DND-41 (cell line): Measurements from ENCODE around the gene NDRG2.
A peak's percentile ranks its signal among the peaks of the same experiment; 100 is the strongest.

Experiments used
- ATAC-seq: fragments of 200-7000 bp; cut with Tn5 transposase; 3 replicates; pipeline ENCODE4 v1.9.1; 2021; ENCODE audit warnings: low read depth; ENCODE audit not compliant: insufficient read depth
- DNase-seq: peaks from one replicate; pipeline ENCODE4 v3.0.0-alpha.2; 2020
- H2AFZ ChIP-seq: 2 replicates; pipeline ENCODE4 v1.6.0; 2012; ENCODE audit warnings: low read depth, low read length
- H3K27ac ChIP-seq: 2 replicates; pipeline ENCODE4 v1.5.1; 2012; ENCODE audit warnings: low read length, inconsistent platforms
- H3K27me3 ChIP-seq: fragments of 200-600 bp; sonication (generic); 2 replicates; pipeline ENCODE4 v1.6.0; 2012; ENCODE audit warnings: low read length, mild to moderate bottlenecking, inconsistent platforms; ENCODE audit not compliant: insufficient read depth, poor library complexity
- H3K36me3 ChIP-seq: 2 replicates; pipeline ENCODE4 v1.5.1; 2012; ENCODE audit warnings: low read length, inconsistent platforms; ENCODE audit not compliant: insufficient read depth
- H3K4me1 ChIP-seq: 2 replicates; pipeline ENCODE4 v1.5.1; 2012; ENCODE audit warnings: mild to moderate bottlenecking, low read length; ENCODE audit not compliant: insufficient read depth
- H3K4me2 ChIP-seq: 2 replicates; pipeline ENCODE4 v1.6.0; 2012; ENCODE audit warnings: mild to moderate bottlenecking, moderate library complexity, low read length, inconsistent platforms; ENCODE audit not compliant: insufficient read depth
- H3K4me3 ChIP-seq, 2 experiments: fragments of 200-600 bp in 1 of 2; shearing (Covaris generic) in 1 of 2; 2 replicates each; pipeline ENCODE4 v1.5.1; 2012 to 2016; ENCODE audit warnings: inconsistent platforms in 2 of 2, low read length in 2 of 2, mild to moderate bottlenecking in 2 of 2, low read depth in 1 of 2, moderate library complexity in 1 of 2
- H3K79me2 ChIP-seq: 2 replicates; pipeline ENCODE4 v1.6.0; 2012; ENCODE audit warnings: low read length, inconsistent platforms; ENCODE audit not compliant: insufficient read depth
- H3K9ac ChIP-seq: 2 replicates; pipeline ENCODE4 v1.6.0; 2012; ENCODE audit warnings: low read depth, mild to moderate bottlenecking, inconsistent platforms, low read length, moderate library complexity
- H3K9me3 ChIP-seq: 2 replicates; pipeline ENCODE4 v1.5.1; 2012; ENCODE audit warnings: low read length, moderate library complexity, mild to moderate bottlenecking, inconsistent platforms; ENCODE audit not compliant: insufficient read depth, severe bottlenecking
- H4K20me1 ChIP-seq: 2 replicates; pipeline ENCODE4 v1.6.0; 2012; ENCODE audit warnings: low read length; ENCODE audit not compliant: insufficient read depth
- EZH2 ChIP-seq: IDR thresholded peaks from 3 replicates; pipeline ENCODE4 v1.6.1; 2012; ENCODE audit warnings: borderline replicate concordance, low read depth, mild to moderate bottlenecking, moderate library complexity, low read length, inconsistent platforms; ENCODE audit not compliant: severe bottlenecking
- TF ChIP-seq, protein P1 (sequence below): IDR thresholded peaks from 2 replicates; pipeline ENCODE4 v1.5.1; 2012; ENCODE audit warnings: borderline replicate concordance, low read length, moderate library complexity, mild to moderate bottlenecking; ENCODE audit not compliant: poor library complexity, severe bottlenecking; ENCODE audit errors: extremely low read depth

Gene NDRG2

DNA sequence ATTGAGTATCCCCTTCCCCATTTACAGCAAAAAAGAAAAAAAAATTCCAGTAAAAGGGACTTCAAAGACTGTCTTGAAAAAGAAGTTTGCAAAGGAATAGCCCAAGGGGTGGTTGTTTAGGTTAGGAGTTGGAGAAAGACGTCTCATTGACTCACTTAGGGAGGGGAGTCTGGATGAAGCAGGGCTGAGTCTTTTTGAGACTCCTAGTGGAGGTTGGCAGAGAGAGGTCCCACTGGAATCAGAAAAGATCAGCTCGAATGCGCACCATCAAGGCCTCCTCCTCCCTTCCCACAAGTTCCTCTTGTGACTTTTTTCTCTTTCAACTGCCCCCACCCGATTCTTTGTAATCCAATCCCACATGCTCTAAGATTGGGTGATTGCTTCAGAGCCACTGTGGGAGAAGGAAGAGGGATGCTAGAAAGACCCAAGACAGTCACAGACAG, 47.2 kb upstream of the NDRG2 start:
- no peak for TF ChIP-seq EZH2
- TF ChIP-seq, protein P1, sequence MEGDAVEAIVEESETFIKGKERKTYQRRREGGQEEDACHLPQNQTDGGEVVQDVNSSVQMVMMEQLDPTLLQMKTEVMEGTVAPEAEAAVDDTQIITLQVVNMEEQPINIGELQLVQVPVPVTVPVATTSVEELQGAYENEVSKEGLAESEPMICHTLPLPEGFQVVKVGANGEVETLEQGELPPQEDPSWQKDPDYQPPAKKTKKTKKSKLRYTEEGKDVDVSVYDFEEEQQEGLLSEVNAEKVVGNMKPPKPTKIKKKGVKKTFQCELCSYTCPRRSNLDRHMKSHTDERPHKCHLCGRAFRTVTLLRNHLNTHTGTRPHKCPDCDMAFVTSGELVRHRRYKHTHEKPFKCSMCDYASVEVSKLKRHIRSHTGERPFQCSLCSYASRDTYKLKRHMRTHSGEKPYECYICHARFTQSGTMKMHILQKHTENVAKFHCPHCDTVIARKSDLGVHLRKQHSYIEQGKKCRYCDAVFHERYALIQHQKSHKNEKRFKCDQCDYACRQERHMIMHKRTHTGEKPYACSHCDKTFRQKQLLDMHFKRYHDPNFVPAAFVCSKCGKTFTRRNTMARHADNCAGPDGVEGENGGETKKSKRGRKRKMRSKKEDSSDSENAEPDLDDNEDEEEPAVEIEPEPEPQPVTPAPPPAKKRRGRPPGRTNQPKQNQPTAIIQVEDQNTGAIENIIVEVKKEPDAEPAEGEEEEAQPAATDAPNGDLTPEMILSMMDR: no peak
- H3K27me3 ChIP-seq: peaks cover 56% of the 10 kb centered on the region
- no peak overlapping the region for H3K27ac ChIP-seq
- H3K9ac ChIP-seq: peak overlapping the region; percentile 47; the same call in 1 of the 2 replicates
- peaks cover 23% of the 10 kb centered on the region for H3K4me1 ChIP-seq
- ATAC-seq (no peak), DNase-seq (no peak)
- H3K9me3 ChIP-seq: no peaks in the 10 kb centered on the region
- peak overlapping the region; percentile 89 for H3K4me2 ChIP-seq
- H2AFZ ChIP-seq: peak overlapping the region; percentile 45; the same call in 1 of the 2 replicates
- H3K4me3 ChIP-seq: peak overlapping the region; percentile 12 to 58; a peak in 2 of 4 replicates
- H3K36me3 ChIP-seq: no peaks in the 10 kb centered on the region
- peaks cover 24% of the 10 kb centered on the region; the same call in 1 of the 2 replicates for H4K20me1 ChIP-seq
- H3K79me2 ChIP-seq: no peaks in the 10 kb centered on the region

DNA sequence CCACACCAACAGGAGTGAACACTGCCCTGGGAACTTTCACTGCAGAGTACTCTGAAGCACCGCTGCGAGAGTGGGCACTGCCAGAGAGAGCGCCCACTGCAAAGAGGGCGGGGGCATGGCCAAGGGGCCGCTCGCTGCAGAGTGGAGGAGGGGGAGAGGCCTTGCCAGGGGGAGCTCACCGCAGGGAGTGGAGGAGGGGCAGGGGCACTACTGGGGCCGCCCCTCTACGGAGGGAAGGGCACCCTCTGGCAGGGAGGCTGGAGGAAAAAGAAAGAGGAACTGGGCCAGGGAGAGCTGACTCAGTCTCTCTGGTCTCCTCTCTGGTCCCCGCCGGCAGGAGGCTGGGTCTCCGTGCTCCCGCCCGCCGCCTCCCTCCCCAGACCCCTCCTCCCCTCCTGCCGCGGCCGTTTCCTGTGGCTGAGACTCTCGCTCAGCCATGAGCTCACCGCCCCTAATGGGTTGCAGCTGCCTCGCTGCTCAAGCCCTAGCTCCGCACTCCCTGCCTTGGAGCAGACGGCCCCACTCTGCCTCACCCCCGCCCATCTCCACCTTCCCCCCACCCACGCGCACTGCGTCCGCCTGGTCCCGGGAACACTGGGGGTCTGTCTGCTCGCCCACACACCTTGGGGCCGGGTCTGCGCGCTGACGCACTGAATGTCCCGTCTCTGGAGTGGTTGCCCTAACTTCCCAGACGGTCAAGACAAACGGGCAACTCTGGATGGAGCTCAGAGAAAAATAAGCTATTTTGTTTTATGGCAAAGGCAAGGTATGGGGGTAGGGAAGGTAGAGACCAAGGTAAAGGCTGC, 46.6 kb upstream of the NDRG2 start:
- Histone ChIP-seq H3K27ac (no peak overlapping the region), H3K4me3 (peak overlapping the region; percentile 17 to 58; a peak in 3 of 4 replicates), H3K4me1 (peaks cover 23% of the 10 kb centered on the region), H3K79me2 (no peaks in the 10 kb centered on the region), H4K20me1 (peaks cover 24% of the 10 kb centered on the region; the same call in 1 of the 2 replicates), H3K4me2 (peak overlapping the region; percentile 89), H3K9ac (peak overlapping the region; percentile 47), H3K36me3 (no peaks in the 10 kb centered on the region), H2AFZ (peak overlapping the region; percentile 45), H3K27me3 (peaks cover 59% of the 10 kb centered on the region), H3K9me3 (no peaks in the 10 kb centered on the region)
- TF ChIP-seq, protein P1: no peak
- TF ChIP-seq EZH2: peak; percentile 51
- DNase-seq (peak; percentile 79), ATAC-seq (peak; percentile 85)

DNA sequence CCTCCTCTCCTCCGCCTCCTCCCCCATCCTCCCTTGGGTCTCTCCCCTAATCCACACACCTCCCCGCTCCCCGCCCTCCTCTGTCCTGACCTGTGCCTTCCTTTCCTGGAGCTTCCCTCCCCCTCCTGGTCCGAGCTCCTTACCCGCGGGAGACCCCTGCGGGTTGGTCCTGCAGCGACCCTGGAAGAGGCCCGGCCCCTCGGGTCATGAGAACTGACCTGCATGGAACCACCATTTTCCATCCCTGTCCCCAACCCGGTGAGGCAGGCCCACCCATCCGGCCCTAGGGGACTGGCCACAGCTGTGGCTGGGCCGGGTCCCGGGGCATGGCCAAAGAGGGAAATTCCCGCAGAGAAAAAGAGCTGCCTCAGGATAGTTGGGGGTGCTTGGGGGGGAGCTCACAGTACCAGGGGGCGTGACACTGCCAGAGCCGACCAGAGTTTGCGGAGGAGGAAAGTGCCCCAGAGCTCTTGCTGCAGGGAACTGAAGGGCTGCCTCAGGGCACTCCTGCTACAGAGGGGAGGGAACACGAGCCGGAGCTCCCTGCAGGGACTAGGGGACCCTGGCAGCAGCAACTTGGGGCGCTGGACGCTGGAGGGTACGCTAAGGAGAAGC, 45.9 kb upstream of the NDRG2 start:
- no peaks in the 10 kb centered on the region for H3K9me3 ChIP-seq
- peaks cover 59% of the 10 kb centered on the region for H3K27me3 ChIP-seq
- peak overlapping the region; percentile 47 for H3K9ac ChIP-seq
- ATAC-seq: peak; percentile 34
- peaks cover 23% of the 10 kb centered on the region for H3K4me1 ChIP-seq
- H2AFZ ChIP-seq: peak overlapping the region; percentile 45
- H3K36me3 ChIP-seq: no peaks in the 10 kb centered on the region
- no peak overlapping the region for H3K27ac ChIP-seq
- TF ChIP-seq EZH2: peak; percentile 95
- TF ChIP-seq, protein P1: no peak
- H3K4me3 ChIP-seq: peak overlapping the region; percentile 17 to 58; a peak in 3 of 4 replicates
- H3K79me2 ChIP-seq: no peaks in the 10 kb centered on the region
- H4K20me1 ChIP-seq: peaks cover 24% of the 10 kb centered on the region; the same call in 1 of the 2 replicates
- DNase-seq: no peak
- H3K4me2 ChIP-seq: peak overlapping the region; percentile 89
